Kidney (tissue), 14 donors: ENCODE data around the gene METTL26. TPM values are rescaled to one million over a fixed set of nuclear protein-coding genes. Genes with fewer than 3 reads are reported as not detected.

Source experiments
- DNase-seq, 5 donors: peaks; one replicate each; pipeline ENCODE4 v3.0.0-alpha.2; 2013 to 2020
- FAIRE-seq: peaks from 2 replicates; lab custom pipeline; 2012; peaks lifted over from hg19 to GRCh38; lab: Jason Lieb, UNC
- H3K27ac ChIP-seq, 2 donors: one replicate each; pipeline ENCODE4 v1.7.0; 2013; ENCODE audit warnings: low read depth in 2 of 2, low read length in 2 of 2, inconsistent platforms in 1 of 2
- H3K27me3 ChIP-seq: one replicate; pipeline ENCODE4 v1.7.1; 2013; ENCODE audit warnings: low read length, inconsistent platforms; ENCODE audit not compliant: control insufficient read depth, insufficient read depth
- H3K36me3 ChIP-seq, 3 donors: one replicate each; pipeline versions ENCODE4 v1.7.0 to v1.7.1; 2013; ENCODE audit warnings: low read length in 3 of 3, control low read depth in 1 of 3, inconsistent platforms in 1 of 3; ENCODE audit not compliant: insufficient read depth in 3 of 3, control insufficient read depth in 2 of 3
- H3K4me1 ChIP-seq, 3 donors: one replicate each; pipeline versions ENCODE4 v1.7.0 to v1.7.1; 2013; ENCODE audit warnings: low read length in 3 of 3, inconsistent platforms in 1 of 3, low read depth in 1 of 3; ENCODE audit not compliant: control insufficient read depth in 2 of 3, insufficient read depth in 2 of 3
- H3K4me3 ChIP-seq, 3 donors: one replicate each; pipeline versions ENCODE4 v1.7.0 to v1.8.1; 2013; ENCODE audit warnings: low read length in 3 of 3, control low read depth in 1 of 3, inconsistent platforms in 1 of 3
- H3K9ac ChIP-seq, 3 donors: one replicate each; pipeline versions ENCODE4 v1.7.0 to v1.7.1; 2013; ENCODE audit warnings: low read length in 3 of 3, control low read depth in 1 of 3, inconsistent platforms in 1 of 3
- H3K9me3 ChIP-seq, 3 donors: one replicate each; pipeline versions ENCODE4 v1.7.0 to v1.7.1; 2013; ENCODE audit warnings: low read length in 3 of 3, control low read depth in 1 of 3, inconsistent platforms in 1 of 3; ENCODE audit not compliant: control insufficient read depth in 2 of 3, insufficient read depth in 1 of 3
- CTCF ChIP-seq: IDR thresholded peaks from 3 replicates; pipeline ENCODE4 v1.5.1; 2012; ENCODE audit warnings: mild to moderate bottlenecking, moderate library complexity, borderline replicate concordance; ENCODE audit not compliant: insufficient read depth; ENCODE audit errors: extremely low read depth
- intact Hi-C: fragments of 100-400 bp; cut with DNase I; formaldehyde crosslinking; loops from one replicate; pipeline ENCODE4 v1.11.1; 2022
- polyA plus RNA-seq: library from polyadenylated mRNA; stranded (reverse); fragments of 350-450 nt; fragmentation: Illumina TruSeq; extraction: RNeasy Lipid Tissue Mini Kit (QIAGEN cat#74804); gene quantifications from one replicate; pipeline ENCODE4 v1.2.3, GENCODE V29; 2014; ENCODE audit warnings: low read depth, low replicate concordance; ENCODE audit not compliant: insufficient read depth
- total RNA-seq: library from RNA; stranded (reverse); fragmentation: NEBNext Ultra II Directional; extraction: Animal tissue kit (Norgen Biotek cat#: 25700); gene quantifications from one replicate; pipeline ENCODE4 v1.2.1, GENCODE V29; 2021
- donor health status: control.
- donor health status: control.
- donor health status: control.
- donor health status: control.
- donor health status: control.
- donor health status: DM: yes; HTN: yes; CAD: no.
- donor health status: Normal renal cell carcinoma (clear cell type).

METTL26 gene
- total and polyA plus RNA-seq, 2 donors from 2014 or later: 44.2 to 183 TPM

GRCh38 chr16:609316-609715, 26.8 kb downstream of the METTL26 start:
- peak in 1 of 5 donors; percentile 24 for DNase-seq
- Histone ChIP-seq H3K27ac (no peak overlapping the region), H3K9ac (no peak overlapping the region), H3K9me3 (peaks cover 0 to 4% (median 0%) of the 10 kb centered on the region in 3 donors), H3K27me3 (no peaks in the 10 kb centered on the region), H3K36me3 (peaks cover 0 to 4% (median 0%) of the 10 kb centered on the region in 3 donors), H3K4me1 (peaks cover 0 to 5% (median 0%) of the 10 kb centered on the region in 3 donors), H3K4me3 (no peak overlapping the region)
- no peak for TF ChIP-seq CTCF
- intact Hi-C loops: no loop called here
- FAIRE-seq: no peak

DNA sequence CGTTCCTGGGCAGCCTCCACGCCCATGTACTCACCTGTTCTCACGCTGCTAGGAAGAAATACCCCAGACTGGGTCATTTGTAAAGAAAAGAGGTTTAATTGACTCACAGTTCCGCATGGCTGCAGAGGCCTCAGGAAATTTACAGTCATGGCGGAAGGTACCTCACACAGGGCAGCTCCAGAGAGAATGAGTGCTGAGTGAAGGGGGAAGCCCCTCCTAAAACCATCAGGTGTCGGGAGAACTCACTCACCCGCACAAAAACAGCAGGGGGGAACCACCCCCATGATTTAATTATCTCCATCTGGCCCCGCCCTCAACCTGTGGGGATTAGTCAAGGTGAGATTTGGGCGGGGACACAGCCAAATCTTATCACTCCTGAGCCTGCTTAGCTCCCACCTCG, 28.1 kb downstream of the METTL26 start:
- no peak for FAIRE-seq
- peak in 2 of 5 donors; percentile 31 to 65 for DNase-seq
- no peaks in the 10 kb centered on the region for H3K36me3 ChIP-seq
- H3K27me3 ChIP-seq: no peaks in the 10 kb centered on the region
- H3K4me1 ChIP-seq: peaks cover 0 to 5% (median 0%) of the 10 kb centered on the region in 3 donors
- H3K9me3 ChIP-seq: peaks cover 0 to 4% (median 0%) of the 10 kb centered on the region in 3 donors
- TF ChIP-seq CTCF: no peak
- no peak overlapping the region for H3K9ac ChIP-seq
- H3K4me3 ChIP-seq: no peak overlapping the region
- intact Hi-C loops: no loop called here
- no peak overlapping the region for H3K27ac ChIP-seq

DNA sequence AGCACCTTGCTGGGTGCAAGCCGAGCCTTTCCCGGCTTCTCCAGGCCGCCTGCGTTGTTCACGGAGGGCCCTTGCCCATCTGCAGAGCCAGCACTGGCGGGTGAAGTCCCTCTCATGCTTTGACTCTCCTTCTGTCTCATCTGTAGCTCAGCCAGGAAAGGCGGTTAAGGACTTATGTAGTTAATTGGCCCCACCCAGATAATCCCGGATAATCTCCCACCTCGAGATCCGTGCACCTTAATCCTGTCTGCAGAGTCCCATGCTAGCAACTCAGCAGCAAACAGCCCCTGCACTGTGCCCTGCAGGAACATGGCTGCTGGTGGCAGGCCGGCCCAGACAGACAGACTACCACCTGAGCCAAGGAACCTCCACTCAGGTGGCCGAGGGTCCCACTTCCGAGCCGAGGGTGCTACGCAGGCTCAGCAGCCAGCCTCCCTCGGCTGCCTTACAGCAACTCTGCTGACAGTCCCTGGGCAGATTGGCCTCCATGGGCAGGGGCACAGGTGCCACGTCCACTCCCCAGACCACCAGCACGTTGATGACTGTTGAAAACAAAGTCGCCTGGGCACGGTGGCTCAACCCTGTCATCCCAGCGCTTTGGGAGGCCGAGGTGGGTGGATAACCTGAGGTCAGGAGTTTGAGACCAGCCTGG, 29.3 kb downstream of the METTL26 start:
- no peaks in the 10 kb centered on the region for H3K36me3 ChIP-seq
- DNase-seq (no peak), FAIRE-seq (no peak)
- no peak overlapping the region for H3K9ac ChIP-seq
- peaks cover 0 to 4% (median 0%) of the 10 kb centered on the region in 3 donors for H3K9me3 ChIP-seq
- no peak overlapping the region for H3K4me3 ChIP-seq
- H3K27me3 ChIP-seq: no peaks in the 10 kb centered on the region
- peaks cover 0 to 5% (median 2%) of the 10 kb centered on the region in 3 donors for H3K4me1 ChIP-seq
- no peak for TF ChIP-seq CTCF
- intact Hi-C loops: no loop called here
- H3K27ac ChIP-seq: no peak overlapping the region
